ENCODE data around the gene NDEL1.

NDEL1 gene

DNA sequence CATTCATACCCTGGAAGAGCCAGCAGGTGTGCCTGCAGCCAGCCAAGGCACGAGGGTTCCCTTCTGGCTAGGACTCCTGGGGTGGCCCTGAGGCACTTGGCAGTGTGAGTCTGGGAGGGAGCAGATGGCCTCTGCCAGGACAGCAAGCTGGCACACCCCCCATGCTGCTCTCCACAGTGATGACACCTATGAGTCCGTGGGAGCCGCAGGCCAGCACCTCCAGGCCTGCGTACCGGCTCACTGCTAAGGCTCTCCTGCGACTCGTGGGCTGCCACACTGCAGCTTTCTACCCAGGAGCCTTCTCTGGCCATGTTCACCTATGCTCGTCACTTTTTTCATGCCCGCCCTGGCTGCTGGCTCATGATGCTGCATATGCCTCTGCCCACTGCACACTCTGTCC, 68.1 kb downstream of the NDEL1 start:
- DNase-seq (ENCODE audit: low read depth in 2 of 2) = no peak

DNA sequence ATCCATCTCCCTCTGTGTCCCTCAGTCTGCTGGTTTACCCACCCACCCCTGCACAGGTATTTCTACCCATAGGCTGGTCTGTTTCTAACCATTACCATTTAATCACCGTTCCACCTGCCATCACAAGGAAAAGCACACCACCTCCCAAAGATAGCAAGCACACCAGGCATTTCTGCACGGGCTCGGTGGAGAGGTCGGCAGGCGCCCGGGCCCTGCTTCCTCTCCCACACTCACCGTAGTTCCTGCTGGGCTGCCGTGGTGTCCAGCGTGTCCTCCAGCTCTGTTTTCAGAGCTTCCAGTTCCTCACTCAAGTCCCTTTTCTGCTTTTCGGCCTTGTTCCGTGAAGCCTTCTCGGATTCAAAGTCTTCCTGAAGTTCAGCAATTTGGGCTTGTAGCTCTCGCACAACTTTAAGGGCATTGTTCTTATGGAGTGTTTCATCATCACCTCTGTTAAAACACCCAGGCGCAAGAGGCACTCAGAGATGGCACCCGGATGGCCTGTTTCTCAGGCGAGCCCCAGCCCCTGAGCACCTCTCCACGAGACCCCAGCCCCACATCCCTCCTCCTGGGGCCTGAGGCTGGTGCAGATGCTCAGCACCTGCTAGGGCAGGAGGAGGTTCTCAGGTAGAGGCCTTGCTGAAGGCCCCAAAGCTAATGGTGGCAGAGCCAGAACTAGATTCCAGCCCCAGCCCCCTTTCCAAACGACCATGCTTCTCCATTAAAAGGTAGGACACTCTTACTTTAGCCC, 69.0 kb downstream of the NDEL1 start:
- DNase-seq (ENCODE audit: low read depth in 2 of 2) = no peak

DNA sequence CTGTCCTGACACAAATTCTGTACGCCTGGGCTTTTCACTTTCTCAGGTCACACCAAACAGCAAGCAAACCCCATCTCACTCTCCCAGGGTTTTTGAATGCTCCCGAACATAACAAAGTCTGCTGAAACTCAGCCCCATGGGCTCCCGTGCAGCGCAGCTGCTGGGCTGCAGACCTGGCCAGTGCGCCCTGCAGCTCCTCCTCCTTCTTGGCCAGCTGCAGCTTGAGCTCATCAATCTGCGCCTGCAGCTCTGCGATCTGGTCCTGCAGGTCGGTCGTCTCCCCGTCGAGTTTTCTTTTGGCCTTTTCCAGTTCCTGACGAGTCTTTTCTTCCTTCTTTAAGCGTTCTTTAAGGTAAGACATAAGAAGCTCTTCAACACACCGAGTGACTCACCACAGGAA, 70.5 kb downstream of the NDEL1 start:
- DNase-seq (ENCODE audit: low read depth in 2 of 2) = no peak

DNA sequence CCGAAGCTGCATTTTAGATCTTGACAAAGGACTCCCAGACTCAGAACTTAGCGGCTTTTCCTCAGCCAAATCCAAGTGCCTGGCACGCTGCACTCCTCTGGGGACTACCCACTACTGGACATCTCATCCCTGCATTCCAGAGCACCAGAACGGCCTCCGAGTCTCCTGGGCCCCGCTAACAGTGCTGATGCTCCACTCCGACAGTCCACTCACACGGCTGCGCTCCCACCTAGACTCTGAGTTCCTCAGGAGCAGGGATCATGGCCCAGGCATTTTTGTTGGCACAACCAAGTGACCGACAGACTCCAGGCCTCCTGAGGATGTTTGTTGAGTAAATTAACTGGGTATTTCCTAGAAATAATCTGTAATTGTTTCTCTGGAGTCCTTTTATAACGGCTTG, 79.1 kb downstream of the NDEL1 start:
- DNase-seq (ENCODE audit: low read depth in 2 of 2) = no peak
